T-helper 1 cell (primary cell): Measurements from ENCODE around the gene CC2D1A.
A peak's percentile ranks its signal among the peaks of the same experiment; 100 is the strongest.

ENCODE experiments used
- DNase-seq, 5 donors: peaks; one replicate each; pipeline ENCODE4 v3.0.0-alpha.2; 2012 to 2020
- total RNA-seq, 4 donors: gene quantifications; one replicate each; lab custom pipeline; 2026; lab: John Stamatoyannopoulos, UW

The CC2D1A gene
- total RNA-seq, result 18.8 to 35.3 (median 30.9) reads per million in 4 donors

DNA sequence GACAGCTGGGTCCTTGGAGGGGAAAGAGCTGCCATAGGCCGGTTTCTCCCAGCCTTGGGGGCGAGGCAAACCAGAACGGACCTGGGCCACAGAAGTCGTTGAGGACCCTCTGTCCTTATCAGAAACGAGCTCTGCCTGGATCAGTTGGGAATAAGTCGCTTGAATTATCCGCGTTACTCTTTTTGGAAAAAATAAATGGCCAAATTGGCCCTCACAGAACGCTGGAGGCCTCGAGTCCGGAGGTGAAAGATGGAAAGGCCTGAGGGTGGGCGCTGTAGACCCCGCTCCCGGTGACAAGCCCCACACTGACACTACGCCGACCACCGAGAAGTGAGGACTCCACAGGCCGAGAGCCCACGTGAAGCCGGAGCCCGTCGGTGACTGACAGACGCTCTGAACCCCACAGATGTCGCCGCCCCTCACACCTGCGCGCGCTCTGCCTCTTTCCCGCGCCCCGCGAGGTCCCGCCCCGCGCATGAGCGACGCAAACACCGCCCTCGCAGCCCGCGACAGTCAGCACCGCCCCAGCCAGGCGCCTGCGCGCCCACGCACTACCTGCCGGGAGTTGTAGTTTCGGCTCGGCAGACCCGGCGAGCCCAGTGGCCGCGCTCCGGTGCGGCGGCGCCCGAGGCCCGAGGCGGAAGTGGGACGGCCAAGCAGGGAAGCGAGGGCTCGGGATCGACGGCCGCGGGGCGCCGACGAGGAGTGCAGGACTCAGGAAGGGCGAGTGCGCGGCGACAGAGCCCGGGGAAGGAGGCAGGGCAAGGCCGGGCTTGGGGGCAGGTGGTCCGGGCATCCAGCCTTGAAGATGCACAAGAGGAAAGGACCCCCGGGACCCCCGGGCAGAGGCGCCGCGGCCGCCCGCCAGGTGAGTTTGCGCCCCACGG, at the start of gene CC2D1A, which contains the start of gene BRME1:
Gene CC2D1A, plus strand, starts transcription at position 568 of the 887 bp plus-strand sequence. Its CDS starts 241 bp downstream, at position 809.
Gene BRME1, minus strand, starts transcription at position 484 of the 887 bp plus-strand sequence. CDS start 1,225 bp downstream, outside the sequence.
- peak; percentile 87 to 94 (median 92) for DNase-seq

DNA sequence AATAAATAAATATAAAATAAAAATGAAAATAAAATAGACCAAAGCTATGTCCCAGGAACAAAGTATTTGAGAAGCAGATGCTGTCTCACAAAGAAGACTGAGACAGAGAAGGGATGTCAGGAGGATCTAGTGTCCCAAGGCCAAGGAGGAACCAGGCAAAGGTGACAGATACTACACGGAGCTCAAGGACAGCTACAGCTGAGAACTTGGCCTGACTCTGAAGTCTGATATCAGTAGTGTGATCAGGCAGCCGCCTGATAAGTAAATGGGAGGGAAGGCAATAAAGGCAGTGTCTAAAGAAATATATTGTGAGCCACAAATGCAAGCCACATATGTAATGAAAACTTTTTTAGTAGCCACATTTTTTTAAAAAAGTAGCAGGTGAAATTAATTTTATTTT, 49.5 kb upstream of the CC2D1A start:
- DNase-seq, result no peak

DNA sequence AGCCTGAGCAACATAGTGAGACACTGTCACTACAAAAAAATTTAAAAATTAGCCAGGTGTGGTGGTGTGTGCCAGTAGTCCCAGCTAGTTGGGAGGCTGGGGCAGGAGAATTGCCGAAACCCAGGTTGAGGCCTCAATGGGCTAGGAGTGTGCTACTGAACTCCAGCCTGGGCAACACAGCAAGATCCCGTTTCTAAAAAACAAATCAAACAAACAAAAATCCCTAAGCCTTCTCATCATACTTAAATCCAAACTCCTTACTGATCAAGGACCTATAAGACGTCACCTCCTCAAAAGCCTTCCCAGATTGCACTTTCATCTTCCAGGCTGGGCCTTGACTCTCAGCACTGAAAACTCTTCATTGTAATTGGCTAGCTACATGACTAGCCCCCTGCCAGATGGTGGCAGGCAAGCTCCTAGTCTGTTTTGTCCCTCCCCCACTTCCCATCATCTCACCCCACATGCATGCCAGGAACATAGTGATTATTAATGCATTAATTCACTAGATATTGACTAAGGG, 46.6 kb upstream of the CC2D1A start:
- DNase-seq, result no peak

DNA sequence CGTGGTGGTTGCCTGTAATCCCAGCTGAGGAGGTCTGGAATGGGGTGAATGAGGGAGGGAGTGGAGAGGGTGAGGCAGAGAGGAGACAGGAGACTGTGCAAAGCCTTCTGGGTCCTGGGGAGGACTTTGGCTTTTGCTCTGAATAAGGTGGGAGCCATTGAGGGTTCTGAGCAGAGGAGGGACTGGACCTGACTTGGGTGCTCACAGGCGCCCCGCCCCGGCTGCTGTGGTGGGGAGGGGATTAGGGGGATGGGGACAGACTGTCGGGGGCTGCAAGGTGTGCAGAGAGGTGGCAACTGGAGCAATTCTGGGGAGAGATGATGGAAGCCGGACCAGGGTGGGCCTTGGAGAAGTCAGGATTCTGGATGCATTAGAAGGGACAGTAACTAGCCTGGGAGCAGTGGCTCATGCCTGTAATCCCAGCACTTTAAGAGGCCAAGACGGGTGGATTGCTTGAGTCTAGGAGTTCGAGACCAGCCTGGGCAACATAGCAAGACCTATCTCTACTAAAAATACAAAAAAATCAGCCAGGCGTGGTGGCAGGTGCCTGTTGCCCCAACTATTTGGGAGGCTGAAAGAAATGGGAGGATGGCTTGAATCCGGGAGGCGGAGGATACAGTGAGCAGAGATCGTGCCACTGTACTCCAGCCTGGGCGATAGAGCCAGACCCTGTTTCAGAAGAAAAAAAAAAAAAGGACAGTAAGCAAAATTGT, 45.2 kb upstream of the CC2D1A start:
- no peak for DNase-seq

- no peak for DNase-seq
Measured at GRCh38 chr19:13861392-13861713, 44.6 kb upstream of the CC2D1A start.

GRCh38 chr19:13861714-13862531, 44.1 kb upstream of the CC2D1A start:
- peak; percentile 82 to 86 (median 85) for DNase-seq

- no peak for DNase-seq
Measured at GRCh38 chr19:13864046-13864666, 41.8 kb upstream of the CC2D1A start.

DNA sequence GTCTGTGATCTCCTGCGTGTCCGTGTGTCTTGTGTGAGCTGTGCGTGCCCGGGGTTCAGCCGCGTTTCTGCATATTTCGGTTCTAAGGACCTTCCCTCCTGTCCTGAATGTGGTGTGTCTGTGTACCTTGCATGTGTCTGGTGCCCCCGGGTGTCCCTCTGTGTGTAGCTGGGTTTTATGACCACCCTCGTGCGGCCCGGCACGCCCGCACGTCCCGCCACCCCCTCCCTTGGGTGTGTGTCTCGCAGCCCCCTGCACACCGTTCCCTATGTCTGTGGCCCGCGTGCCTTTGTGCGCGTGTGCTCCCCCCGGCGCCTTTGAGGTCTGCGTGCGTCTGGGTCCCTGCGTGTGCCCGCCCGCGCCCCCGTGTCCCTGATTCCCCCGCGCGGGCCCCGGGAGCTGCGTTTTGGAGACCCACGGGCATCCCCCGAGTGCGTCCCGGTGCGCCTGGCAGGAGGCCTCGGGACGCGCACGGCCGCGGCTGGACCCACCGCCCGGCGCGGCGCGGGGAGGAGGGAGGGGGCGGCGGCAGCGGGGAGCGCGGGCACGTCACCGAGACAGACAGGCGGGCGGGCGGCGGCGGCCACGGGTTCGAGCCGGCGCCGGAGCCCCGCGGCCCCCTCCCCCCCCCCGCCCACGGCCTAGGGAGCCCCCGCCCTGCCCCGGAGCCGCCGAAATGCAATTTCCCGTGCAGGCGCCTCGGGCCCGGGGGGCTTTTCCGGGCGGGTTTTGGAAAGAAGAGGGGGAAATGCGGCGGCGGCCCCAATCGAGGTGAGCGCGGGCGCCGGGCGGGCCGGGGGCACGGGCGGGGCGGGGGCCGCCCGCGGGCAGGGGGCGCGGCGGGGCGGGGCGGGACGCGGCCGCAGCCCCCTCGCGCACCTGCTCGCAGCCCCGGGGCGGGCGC, 41.1 kb upstream of the CC2D1A start:
- no peak for DNase-seq

DNA sequence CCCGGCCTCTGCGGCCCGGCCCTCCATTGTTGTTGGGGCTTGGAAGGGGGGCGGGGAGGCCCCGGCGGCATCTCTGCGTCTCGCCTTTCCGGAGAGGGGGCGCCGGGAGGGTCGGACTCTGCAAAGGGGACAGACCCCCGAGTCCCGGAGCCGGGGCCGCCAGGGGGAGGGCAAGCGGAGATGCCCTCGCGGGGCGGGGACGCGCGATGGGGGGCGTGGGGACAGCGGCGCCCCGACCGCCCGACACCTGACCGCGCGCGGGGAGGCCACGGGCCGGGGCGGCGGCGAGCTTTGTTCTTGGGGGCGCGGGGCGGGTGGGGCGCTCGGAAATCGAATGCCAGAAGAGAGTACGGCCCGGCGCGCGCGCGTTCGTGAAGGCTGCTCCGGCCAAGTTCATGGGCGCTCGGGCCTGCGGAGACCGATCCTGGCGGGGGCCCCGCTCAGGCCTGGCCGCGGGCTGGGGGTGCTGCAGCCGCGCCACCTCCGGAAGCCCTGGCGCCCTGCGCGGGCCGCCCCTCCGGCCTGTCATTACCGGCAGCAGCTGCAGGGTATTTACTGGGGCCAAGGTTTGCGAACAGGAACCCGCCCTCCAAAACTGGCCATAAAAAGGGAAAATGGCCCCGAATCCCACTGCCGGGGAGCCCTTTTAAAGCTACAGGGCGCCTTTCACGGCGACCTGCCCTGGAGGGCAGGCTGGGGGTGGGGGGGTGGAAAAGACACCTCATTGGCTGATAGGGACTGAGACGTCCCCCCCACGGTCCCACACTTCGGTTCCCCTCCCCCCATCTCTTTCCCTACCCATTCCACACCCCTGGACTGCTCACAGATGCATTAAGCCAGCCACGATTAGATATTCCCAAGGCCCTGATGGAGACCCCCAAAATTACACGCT, 40.2 kb upstream of the CC2D1A start:
- no peak for DNase-seq

GRCh38 chr19:13866463-13867046, 39.4 kb upstream of the CC2D1A start:
- no peak for DNase-seq

- DNase-seq, result no peak
Measured at GRCh38 chr19:13868663-13869062, 37.3 kb upstream of the CC2D1A start.

DNA sequence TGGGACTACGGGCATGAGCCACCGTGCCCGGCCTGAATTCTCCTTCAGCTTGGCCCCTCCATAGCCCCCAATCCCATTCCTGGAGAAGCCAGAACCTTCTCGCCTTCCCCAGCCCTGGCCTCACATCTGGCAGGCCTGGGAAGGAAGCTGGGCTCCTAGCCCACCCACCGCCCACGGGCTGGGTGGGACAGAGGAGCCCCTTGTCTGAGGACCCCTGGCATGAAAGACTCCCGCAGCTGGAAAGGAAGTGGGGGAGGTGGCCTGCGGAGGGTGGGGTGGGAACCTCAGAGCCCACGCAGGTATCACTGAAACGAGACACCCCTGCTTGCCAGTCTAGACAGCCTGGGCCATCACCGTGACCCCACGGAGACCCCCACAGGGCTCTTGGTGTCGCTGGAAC, 36.7 kb upstream of the CC2D1A start:
- DNase-seq, result no peak

GRCh38 chr19:13870873-13871272, 35.1 kb upstream of the CC2D1A start:
- DNase-seq, result no peak

DNA sequence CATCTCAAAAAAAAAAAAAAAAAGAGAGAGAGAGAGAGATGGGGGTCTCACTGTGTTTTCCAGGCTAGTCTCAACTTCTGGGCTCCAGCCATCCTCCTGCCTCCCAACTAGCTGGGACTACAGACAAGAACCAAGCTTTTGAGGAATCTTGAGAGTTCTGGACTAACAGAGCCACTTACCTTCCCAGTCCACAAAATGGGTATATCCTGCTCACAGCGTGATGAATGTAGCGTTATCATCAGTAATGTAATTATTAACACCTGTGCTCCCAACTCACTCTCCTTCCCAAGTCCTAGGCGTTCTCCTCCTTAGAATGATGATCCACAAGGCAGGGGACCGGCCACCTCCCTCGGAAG, 33.7 kb upstream of the CC2D1A start:
- DNase-seq, result no peak

DNA sequence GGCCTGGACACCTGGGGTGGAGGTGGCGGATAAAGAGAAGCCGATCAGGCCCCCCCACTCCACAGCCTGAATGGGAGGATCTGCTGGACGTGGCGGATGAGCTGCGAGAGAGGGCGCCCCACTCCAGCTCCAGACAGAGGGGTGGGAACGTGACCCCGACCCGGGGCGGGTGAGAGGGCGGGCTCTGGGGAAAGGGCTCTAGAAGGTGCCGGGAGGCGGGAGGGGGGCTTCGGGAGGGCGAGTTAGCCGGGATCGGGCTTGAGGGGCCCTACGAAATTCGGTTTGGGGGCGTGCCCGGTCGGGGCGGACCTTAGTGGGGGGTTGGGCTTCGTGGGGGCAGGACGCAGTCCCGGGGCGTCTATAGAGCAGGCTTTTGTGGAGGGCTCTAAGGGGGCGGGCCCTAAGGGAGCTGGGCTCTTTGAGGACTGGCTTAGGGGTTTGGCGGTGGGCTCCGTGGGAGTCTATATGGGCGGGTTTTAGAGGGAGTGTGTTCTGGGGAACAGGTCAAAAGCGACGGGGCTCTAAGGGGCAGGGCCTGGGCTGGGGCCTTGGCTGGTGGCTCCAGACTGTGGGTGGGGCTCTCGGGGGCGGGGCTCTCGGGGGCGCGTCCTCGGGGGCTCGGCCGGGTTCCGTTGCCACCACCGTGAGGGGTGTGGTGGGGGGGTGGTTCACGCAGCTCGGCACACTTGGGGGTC, 33.2 kb upstream of the CC2D1A start:
- DNase-seq, result peak in 1 of 5 donors; percentile 27

DNA sequence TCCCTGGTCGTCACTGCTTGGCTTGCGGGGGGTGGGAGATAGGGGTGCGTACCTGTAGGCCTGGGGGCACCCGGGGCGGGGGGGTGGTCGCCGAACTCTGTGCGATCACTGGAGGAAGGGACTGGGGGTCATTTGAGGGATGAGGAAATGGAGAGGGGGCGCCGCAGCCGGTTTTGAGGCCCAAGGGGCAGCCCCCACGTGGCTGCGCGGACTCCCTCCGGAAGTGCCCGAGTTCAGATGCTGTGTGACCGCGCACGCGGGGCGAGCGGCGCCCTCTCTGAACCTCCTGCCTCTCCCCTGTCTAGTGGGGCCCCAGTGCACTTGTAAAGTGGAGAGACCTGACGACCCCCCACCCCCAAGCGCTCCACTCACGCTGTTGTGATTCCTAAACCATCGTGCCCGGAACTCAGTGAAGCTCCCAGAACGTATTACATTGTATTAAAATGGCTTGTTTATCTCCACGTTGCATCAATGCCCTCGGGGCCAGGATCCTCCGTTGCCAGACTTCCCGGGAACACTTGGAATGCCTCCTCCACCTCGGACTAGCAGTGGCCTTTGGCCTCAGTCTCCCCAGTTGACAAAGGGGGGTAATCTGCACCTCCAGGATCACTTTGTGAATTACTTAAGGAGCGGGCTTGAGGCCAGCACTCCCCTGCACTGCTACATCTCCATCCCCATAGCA, 32.0 kb upstream of the CC2D1A start:
- no peak for DNase-seq

- no peak for DNase-seq
Measured at GRCh38 chr19:13875824-13876223, 30.2 kb upstream of the CC2D1A start.

DNA sequence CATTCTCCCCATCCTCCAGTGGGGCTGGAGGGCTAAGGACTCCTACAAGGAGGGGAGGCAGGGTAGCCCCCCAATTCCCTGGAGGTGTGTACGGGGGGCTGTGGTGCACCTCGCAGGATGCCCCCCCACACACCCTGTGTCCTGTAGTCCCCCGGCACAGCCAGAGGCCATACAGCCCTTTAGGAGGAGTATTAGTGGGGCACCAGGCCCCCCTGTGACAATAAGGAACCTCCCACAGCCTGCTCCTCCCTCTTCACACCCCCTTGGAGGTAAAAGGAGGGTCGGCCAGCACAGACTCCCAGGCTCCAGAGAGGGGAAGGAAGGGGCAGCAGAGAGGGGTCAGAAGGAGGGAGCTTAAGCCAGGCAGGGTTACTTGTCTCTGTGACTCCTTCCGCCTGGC, 29.2 kb upstream of the CC2D1A start, which contains the start of gene NANOS3:
Gene NANOS3, plus strand, starts transcription at position 301 of the 400 bp plus-strand sequence. CDS start 115 bp downstream, outside the sequence.
- DNase-seq, result no peak
